NCI-H1105 (cell line): ENCODE results near the gene ELAC1.

Experiments used
- DNase-seq: peaks from one replicate; lab custom pipeline; 2025; lab: John Stamatoyannopoulos, UW

ELAC1 gene

GRCh38 chr18:51017140-51017879 lies 49.5 kb downstream of the ELAC1 start:
- no peak for DNase-seq

- no peak for DNase-seq
Observed at GRCh38 chr18:51020536-51020935, 52.7 kb downstream of the ELAC1 start.

- no peak for DNase-seq
Observed at GRCh38 chr18:51021226-51021965, 53.6 kb downstream of the ELAC1 start.

GRCh38 chr18:51025512-51025911 lies 57.7 kb downstream of the ELAC1 start:
- DNase-seq: no peak

GRCh38 chr18:51028201-51028805 lies 60.5 kb downstream of the ELAC1 start:
- DNase-seq: no peak

- no peak for DNase-seq
Observed at GRCh38 chr18:51029378-51029693, 61.5 kb downstream of the ELAC1 start.

- peak; percentile 95 for DNase-seq
Observed at GRCh38 chr18:51029694-51030536, 62.1 kb downstream of the ELAC1 start, which contains the start of gene SMAD4. Gene SMAD4, plus strand, starts transcription at chr18:51030213. Its CDS starts 16,834 bp downstream, at chr18:51047047.

GRCh38 chr18:51030537-51031258 lies 62.9 kb downstream of the ELAC1 start:
- DNase-seq: peak; percentile 44

GRCh38 chr18:51032193-51032592 lies 64.4 kb downstream of the ELAC1 start:
- no peak for DNase-seq

- no peak for DNase-seq
Observed at GRCh38 chr18:51037230-51037629, 69.4 kb downstream of the ELAC1 start.
